Neuronal stem cell (in vitro differentiated cells): ENCODE measurements around the gene CCDC60.

Source experiments
- DNase-seq: peaks from one replicate; pipeline ENCODE4 v3.0.0-alpha.2; 2013; ENCODE audit warnings: low spot score
- H2AFZ ChIP-seq: one replicate; pipeline ENCODE4 v1.6.1; 2013; ENCODE audit warnings: mild to moderate bottlenecking, low read length, inconsistent platforms
- H2AK5ac ChIP-seq: 2 replicates; pipeline ENCODE4 v1.6.1; 2013; ENCODE audit warnings: low read depth, mild to moderate bottlenecking, inconsistent platforms, low read length, moderate library complexity, mixed read lengths
- H2BK120ac ChIP-seq: 2 replicates; pipeline ENCODE4 v1.6.1; 2013; ENCODE audit warnings: low read depth, mild to moderate bottlenecking, inconsistent platforms, low read length, moderate library complexity, mixed read lengths
- H2BK12ac ChIP-seq: one replicate; pipeline ENCODE4 v1.6.1; 2013; ENCODE audit warnings: low read length, inconsistent platforms
- H2BK15ac ChIP-seq: 2 replicates; pipeline ENCODE4 v1.6.1; 2013; ENCODE audit warnings: mild to moderate bottlenecking, low read length, inconsistent platforms, mixed read lengths
- H2BK5ac ChIP-seq: one replicate; pipeline ENCODE4 v1.6.1; 2013; ENCODE audit warnings: inconsistent platforms, mild to moderate bottlenecking, low read length, moderate library complexity
- H3K14ac ChIP-seq: one replicate; pipeline ENCODE4 v1.6.1; 2013; ENCODE audit warnings: low read length, inconsistent platforms
- H3K18ac ChIP-seq: 2 replicates; pipeline ENCODE4 v1.6.1; 2013; ENCODE audit warnings: low read length, inconsistent platforms
- H3K23ac ChIP-seq: 2 replicates; pipeline ENCODE4 v1.6.1; 2013; ENCODE audit warnings: low read depth, mild to moderate bottlenecking, mixed read lengths, low read length, inconsistent platforms; ENCODE audit not compliant: poor library complexity
- H3K27ac ChIP-seq: replicated peaks from 3 replicates; pipeline ENCODE4 v1.5.1; 2013; ENCODE audit warnings: low read length, inconsistent platforms
- H3K27me3 ChIP-seq, 3 experiments: 2 replicates each; pipeline ENCODE4 v1.6.1; 2013; ENCODE audit warnings: low read length in 3 of 3, mild to moderate bottlenecking in 2 of 3, inconsistent platforms in 1 of 3, low read depth in 1 of 3, mixed read lengths in 1 of 3, moderate library complexity in 1 of 3; ENCODE audit not compliant: control insufficient read depth in 3 of 3, insufficient read depth in 3 of 3
- H3K36me3 ChIP-seq, 2 donors: replicated peaks in 1 of 2; 2 replicates each; pipeline ENCODE4 v1.6.1; 2013; ENCODE audit warnings: low read length in 2 of 2; ENCODE audit not compliant: control insufficient read depth in 2 of 2, insufficient read depth in 2 of 2
- H3K4ac ChIP-seq: 2 replicates; pipeline ENCODE4 v1.6.1; 2013; ENCODE audit warnings: inconsistent platforms, mild to moderate bottlenecking, low read length, moderate library complexity
- H3K4me1 ChIP-seq, 2 donors: 1 replicate in 1 of 2; 2 replicates in 1 of 2; pipeline ENCODE4 v1.6.1; 2013; ENCODE audit warnings: low read length in 2 of 2, low read depth in 1 of 2; ENCODE audit not compliant: control insufficient read depth in 2 of 2, insufficient read depth in 1 of 2
- H3K4me2 ChIP-seq: one replicate; pipeline ENCODE4 v1.6.1; 2013; ENCODE audit warnings: mild to moderate bottlenecking, low read length, inconsistent platforms; ENCODE audit not compliant: insufficient read depth, poor library complexity, severe bottlenecking
- H3K4me3 ChIP-seq, 2 donors: 2 replicates each; pipeline ENCODE4 v1.5.1; 2013; ENCODE audit warnings: low read length in 2 of 2, mild to moderate bottlenecking in 2 of 2, inconsistent platforms in 1 of 2, moderate library complexity in 1 of 2
- H3K79me1 ChIP-seq: one replicate; pipeline ENCODE4 v1.6.1; 2013; ENCODE audit warnings: low read depth, mild to moderate bottlenecking, inconsistent platforms, low read length, moderate library complexity
- H3K9ac ChIP-seq: one replicate; pipeline ENCODE4 v1.6.1; 2013; ENCODE audit warnings: mild to moderate bottlenecking, low read depth, low read length, inconsistent platforms; ENCODE audit not compliant: poor library complexity
- H3K9me3 ChIP-seq, 2 donors: replicated peaks in 1 of 2; 2 replicates each; pipeline versions ENCODE3 to v1.6.1; 2013; ENCODE audit warnings: low read length in 2 of 2, mild to moderate bottlenecking in 2 of 2, inconsistent platforms in 1 of 2, low read depth in 1 of 2, mixed read lengths in 1 of 2, moderate library complexity in 1 of 2; ENCODE audit not compliant: control insufficient read depth in 2 of 2, insufficient read depth in 1 of 2
- H4K8ac ChIP-seq: one replicate; pipeline ENCODE4 v1.6.1; 2013; ENCODE audit warnings: low read depth, mild to moderate bottlenecking, inconsistent platforms, low read length, moderate library complexity
- H4K91ac ChIP-seq: one replicate; pipeline ENCODE4 v1.6.1; 2013; ENCODE audit warnings: low read length, low read depth, mild to moderate bottlenecking, inconsistent platforms; ENCODE audit not compliant: poor library complexity
- WGBS, 2 donors: extraction: QIAGEN DNeasy Blood & Tissue Kit; methylation state at CpG; one replicate each; pipeline ENCODE4 v1.1.7; 2013; ENCODE audit warnings: missing lambda C conversion rate in 2 of 2, mixed read lengths in 1 of 2; ENCODE audit not compliant: insufficient read length in 2 of 2, insufficient replicate concordance in 1 of 2; ENCODE audit errors: extremely low coverage in 2 of 2; 5-methylcytosine and 5-hydroxymethylcytosine counted together

The CCDC60 gene

DNA sequence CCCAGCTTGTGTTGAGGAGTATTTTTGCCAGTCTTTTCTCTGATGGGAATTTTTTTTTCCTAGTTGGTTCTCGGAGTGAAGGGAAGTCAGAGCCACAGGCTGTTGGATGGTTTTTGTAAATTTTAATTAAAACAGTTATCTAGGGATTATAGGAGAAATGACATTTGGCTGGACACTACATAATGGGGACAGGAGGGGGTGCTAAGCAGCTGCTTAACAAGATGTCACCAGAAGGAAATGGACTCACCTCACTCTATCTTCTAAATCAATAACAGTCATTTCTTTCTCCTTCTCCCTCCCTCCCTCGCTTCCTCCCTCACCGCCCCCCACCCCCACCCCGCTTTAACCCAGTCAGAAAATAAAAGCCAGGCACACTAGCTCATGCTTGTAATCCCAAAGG, 165.7 kb downstream of the CCDC60 start:
- Histone ChIP-seq H3K36me3 (no peaks in the 10 kb centered on the region), H2AFZ (no peak overlapping the region), H2BK12ac (no peak overlapping the region), H2AK5ac (no peak overlapping the region), H2BK15ac (no peak overlapping the region), H3K79me1 (no peaks in the 10 kb centered on the region), H3K4me2 (no peak overlapping the region), H3K23ac (no peak overlapping the region), H3K18ac (no peak overlapping the region), H3K9ac (no peak overlapping the region), H3K4me1 (no peaks in the 10 kb centered on the region), H3K27me3 (peaks cover 0 to 23% (median 0%) of the 10 kb centered on the region in 3 experiments), H2BK120ac (no peak overlapping the region), H2BK5ac (no peak overlapping the region), H3K27ac (no peak overlapping the region), H4K8ac (no peak overlapping the region), H3K4me3 (no peak overlapping the region), H3K4ac (no peak overlapping the region), H4K91ac (no peak overlapping the region), H3K14ac (no peak overlapping the region), H3K9me3 (no peaks in the 10 kb centered on the region)
- no peak for DNase-seq
- 100% methylated on average over 2 of the region's 4 CpGs; no CpG with 5 or more reads in 1 of the 2 donors for WGBS, 2 donors

DNA sequence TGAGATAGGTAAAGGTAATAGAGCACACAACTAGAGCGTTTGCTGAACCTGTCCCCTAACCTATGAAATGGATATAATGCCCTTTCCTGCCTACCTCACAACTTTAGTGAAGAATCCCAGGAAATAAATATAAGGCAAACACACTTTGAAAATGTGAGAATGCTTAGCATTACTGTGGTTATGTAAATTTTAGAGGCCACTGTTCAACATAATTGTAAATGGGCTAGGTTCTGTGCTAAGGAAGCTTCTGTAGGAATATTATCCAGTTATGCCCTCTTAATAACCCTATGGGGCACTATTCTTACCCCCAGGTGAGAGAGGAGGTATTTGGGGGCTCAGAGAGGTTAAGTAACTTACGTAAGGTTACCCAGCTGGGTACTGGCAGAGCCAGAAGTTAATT, 166.5 kb downstream of the CCDC60 start:
- Histone ChIP-seq H3K4me2 (no peak overlapping the region), H2BK15ac (no peak overlapping the region)

DNA sequence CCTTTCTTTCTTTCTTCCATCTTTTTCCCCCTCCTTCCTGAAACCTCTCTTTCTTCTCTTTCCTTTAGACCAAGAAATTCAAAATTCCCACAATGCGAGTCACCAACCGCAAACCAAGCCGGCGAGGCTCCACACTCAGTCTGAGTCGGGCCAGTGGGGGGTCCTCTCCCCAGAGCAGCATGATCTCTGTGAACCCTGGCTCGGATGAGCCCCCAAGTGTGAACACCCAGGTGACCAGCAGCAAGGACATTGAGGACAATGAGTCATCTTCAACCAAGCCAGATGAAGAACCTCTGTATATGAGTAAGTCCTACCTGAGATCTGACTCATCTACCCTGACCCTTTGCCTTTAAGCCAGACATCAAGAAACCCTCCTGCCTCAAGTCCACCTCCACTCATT, 170.5 kb downstream of the CCDC60 start:
- WGBS, 2 donors: no CpG with 5 or more reads among the region's 6 CpGs
- no peak overlapping the region for H3K4me3 ChIP-seq

More for the DNA sequence above, 166.5 kb downstream of the CCDC60 start:
- Histone ChIP-seq H2AFZ (no peak overlapping the region), H2BK5ac (no peak overlapping the region), H3K36me3 (no peaks in the 10 kb centered on the region), H3K27ac (no peak overlapping the region), H4K91ac (no peak overlapping the region), H3K27me3 (peaks cover 0 to 23% (median 0%) of the 10 kb centered on the region in 3 experiments), H3K79me1 (no peaks in the 10 kb centered on the region), H3K9me3 (no peaks in the 10 kb centered on the region), H2AK5ac (no peak overlapping the region), H3K4ac (no peak overlapping the region), H3K4me1 (no peaks in the 10 kb centered on the region), H2BK120ac (no peak overlapping the region), H3K9ac (no peak overlapping the region), H2BK12ac (no peak overlapping the region), H3K18ac (no peak overlapping the region), H3K4me3 (no peak overlapping the region), H3K14ac (no peak overlapping the region), H4K8ac (no peak overlapping the region), H3K23ac (no peak overlapping the region)
- no CpG with 5 or more reads among the region's 2 CpGs for WGBS, 2 donors
- DNase-seq: no peak

DNA sequence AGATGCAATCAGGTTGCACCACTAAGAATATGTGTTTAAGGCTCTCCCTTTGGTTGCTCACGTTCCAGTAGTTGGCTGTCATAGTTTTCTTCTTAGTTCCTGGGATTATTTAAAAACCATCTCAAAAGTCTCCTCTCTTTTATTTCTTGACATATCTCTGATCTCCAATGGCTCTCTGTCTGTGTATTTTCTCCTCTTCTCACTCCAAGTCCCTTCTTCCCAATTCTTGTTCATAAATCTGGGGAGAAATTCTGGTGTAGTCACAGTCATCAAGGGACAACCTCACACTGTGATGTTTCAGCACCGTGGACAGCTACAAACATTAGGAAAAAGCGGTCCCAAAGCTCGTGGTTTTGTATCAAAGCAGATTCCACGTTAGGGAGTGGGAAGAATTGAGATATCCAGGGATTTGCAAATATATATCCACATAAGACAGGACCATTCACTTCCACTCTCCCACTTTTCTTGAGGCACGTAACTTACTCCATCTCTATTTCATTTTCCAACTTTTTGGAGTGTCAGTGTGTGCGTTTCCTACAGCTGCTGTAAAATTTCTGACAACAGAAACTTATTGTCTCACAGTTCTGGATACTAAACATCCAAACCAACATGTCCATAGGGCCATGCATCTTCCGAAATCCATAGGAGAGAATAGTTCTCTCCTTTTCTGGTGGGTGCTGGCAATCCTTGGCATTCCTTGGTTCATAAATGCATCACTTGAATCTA, 178.4 kb downstream of the CCDC60 start:
- Histone ChIP-seq H2BK120ac (no peak overlapping the region), H3K36me3 (no peaks in the 10 kb centered on the region), H3K4me2 (no peak overlapping the region), H2BK15ac (no peak overlapping the region), H3K4me3 (no peak overlapping the region), H3K9ac (no peak overlapping the region), H3K4me1 (no peaks in the 10 kb centered on the region), H2AK5ac (no peak overlapping the region), H4K8ac (no peak overlapping the region), H2AFZ (no peak overlapping the region), H4K91ac (no peak overlapping the region), H2BK5ac (no peak overlapping the region), H3K79me1 (no peaks in the 10 kb centered on the region), H3K14ac (no peak overlapping the region), H3K4ac (no peak overlapping the region), H3K27me3 (peaks cover 0 to 4% (median 0%) of the 10 kb centered on the region in 3 experiments), H3K27ac (no peak overlapping the region), H3K23ac (no peak overlapping the region), H3K18ac (no peak overlapping the region), H3K9me3 (no peaks in the 10 kb centered on the region), H2BK12ac (no peak overlapping the region)
- no CpG with 5 or more reads among the region's 8 CpGs for WGBS, 2 donors
- DNase-seq: peak; percentile 73

More for the DNA sequence above, 170.5 kb downstream of the CCDC60 start:
- Histone ChIP-seq H3K9ac (no peak overlapping the region), H3K27ac (no peak overlapping the region), H3K14ac (no peak overlapping the region), H3K36me3 (no peaks in the 10 kb centered on the region), H3K4me1 (no peaks in the 10 kb centered on the region), H2AK5ac (no peak overlapping the region), H2BK12ac (no peak overlapping the region), H3K9me3 (no peaks in the 10 kb centered on the region), H3K79me1 (no peaks in the 10 kb centered on the region), H3K18ac (no peak overlapping the region), H2BK120ac (no peak overlapping the region), H2AFZ (no peak overlapping the region), H4K91ac (no peak overlapping the region), H3K27me3 (no peaks in the 10 kb centered on the region), H2BK15ac (no peak overlapping the region), H3K23ac (no peak overlapping the region), H3K4me2 (no peak overlapping the region), H2BK5ac (no peak overlapping the region), H4K8ac (no peak overlapping the region), H3K4ac (no peak overlapping the region)
- DNase-seq: no peak
